Midbrain (tissue), 1 donor: Measurements from ENCODE around the gene CRYM.
"Not testable (repeated sequence)": the region's sequence is repeated elsewhere in the genome, so short reads cannot be mapped to it uniquely, and the experiment has no call there.

ENCODE experiments used
- DNase-seq: peaks from one replicate; lab custom pipeline; 2025; lab: John Stamatoyannopoulos, UW

CRYM gene

GRCh38 chr16:21277927-21278706 is at the start of gene CRYM:
CRYM (minus strand) TSS chr16:21278290; CDS start chr16:21278251, 39 bp downstream.
- no peak for DNase-seq

- no peak for DNase-seq
Measured at GRCh38 chr16:21327046-21327445, 49.0 kb upstream of the CRYM start.

- DNase-seq = no peak
Measured at GRCh38 chr16:21326459-21326858, 48.4 kb upstream of the CRYM start.

- no peak for DNase-seq
Measured at GRCh38 chr16:21324267-21324666, 46.2 kb upstream of the CRYM start.

DNA sequence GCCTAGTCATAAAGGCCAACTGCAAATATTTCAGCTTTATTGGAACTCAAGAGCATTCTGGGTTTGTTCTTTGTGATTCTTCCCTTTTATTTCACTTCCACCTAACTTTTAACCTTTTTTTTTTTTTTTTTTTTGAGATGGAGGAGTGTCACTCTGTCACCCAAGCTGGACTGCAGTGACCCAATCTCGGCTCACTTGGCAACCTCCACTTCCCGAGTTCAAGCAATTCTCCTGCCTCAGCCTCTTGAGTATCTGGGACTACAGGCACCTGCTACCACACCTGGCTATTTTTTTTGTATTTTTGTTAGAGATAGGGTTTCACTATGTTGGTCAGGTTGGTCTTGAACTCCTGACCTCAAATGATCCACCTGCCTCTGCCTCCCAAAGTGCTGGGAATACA is 44.2 kb upstream of the CRYM start:
- not testable (repeated sequence) for DNase-seq

DNA sequence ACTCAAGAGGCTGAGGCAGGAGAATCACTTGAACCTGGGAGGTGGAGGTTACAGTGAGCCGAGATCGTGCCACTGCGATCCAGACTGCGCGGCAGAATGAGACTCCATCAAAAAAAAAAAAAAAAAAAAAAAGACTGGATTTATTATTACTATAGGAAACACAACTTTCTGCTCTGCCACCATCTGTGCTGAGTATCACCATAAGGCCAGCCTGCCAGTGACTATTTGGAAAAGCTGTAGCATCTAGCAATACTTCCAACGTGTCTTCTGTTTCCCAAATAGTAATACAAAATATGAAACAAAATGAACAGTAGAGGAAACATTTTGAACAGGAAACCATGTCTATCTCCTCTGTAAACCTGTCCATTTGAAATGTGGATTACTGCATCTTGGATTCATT is 43.6 kb upstream of the CRYM start:
- no peak for DNase-seq

DNA sequence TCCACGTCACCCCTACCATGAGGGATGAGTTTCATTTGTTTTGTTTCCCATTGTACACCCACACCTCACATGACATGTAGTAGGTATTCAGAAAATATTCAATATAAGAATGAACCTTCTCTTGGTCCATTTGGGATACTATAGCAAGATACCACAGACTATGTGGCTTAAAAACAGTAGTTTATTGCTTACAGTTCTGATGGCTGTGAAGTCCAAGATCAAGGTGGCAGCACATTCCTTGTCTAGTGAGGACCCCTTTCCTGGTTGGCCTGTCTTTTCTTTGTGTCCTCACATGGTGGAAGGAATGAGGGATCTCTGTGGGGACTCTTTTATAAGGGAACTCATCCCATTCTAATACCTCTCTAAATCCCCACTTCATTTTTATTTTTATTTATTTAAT is 36.2 kb upstream of the CRYM start:
- DNase-seq = no peak

GRCh38 chr16:21312863-21313372 is 34.8 kb upstream of the CRYM start:
- not testable (repeated sequence) for DNase-seq

DNA sequence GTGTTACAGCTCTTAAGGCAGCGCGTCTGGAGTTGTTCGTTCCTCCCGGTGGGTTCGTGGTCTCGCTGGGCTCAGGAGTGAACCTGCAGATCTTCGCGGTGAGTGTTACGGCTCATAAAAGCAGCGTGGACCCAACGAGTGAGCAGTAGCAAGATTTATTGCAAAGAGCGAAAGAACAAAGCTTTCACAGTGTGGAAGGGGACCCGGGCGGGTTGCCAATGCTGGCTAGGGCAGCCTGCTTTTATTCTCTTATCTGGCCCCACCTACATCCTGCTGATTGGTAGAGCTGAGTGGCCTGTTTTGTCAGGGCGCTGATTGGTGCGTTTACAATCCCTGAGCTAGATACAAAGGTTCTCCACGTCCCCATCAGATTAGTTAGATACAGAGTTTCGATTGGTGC is 34.0 kb upstream of the CRYM start:
- DNase-seq = not testable (repeated sequence)

DNA sequence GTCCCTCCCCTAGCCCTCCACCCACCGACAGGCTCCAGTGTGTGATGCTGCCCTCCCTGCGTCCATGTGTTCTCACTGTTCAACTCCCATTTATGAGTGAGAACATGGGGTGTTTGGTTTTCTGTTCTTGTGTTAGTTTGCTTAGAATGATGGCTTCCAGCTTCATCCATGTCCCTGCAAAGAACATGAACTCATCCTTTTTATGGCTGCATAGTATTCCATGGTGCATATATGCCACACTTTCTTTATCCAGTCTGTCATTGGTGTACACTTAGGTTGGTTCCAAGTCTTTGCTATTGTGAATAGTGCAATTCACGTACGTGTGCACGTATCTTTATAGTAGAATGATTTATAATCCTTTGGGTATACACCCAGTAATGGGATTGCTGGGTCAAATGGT is 28.6 kb upstream of the CRYM start:
- not testable (repeated sequence) for DNase-seq

GRCh38 chr16:21302898-21303528 is 24.9 kb upstream of the CRYM start:
- DNase-seq = no peak

DNA sequence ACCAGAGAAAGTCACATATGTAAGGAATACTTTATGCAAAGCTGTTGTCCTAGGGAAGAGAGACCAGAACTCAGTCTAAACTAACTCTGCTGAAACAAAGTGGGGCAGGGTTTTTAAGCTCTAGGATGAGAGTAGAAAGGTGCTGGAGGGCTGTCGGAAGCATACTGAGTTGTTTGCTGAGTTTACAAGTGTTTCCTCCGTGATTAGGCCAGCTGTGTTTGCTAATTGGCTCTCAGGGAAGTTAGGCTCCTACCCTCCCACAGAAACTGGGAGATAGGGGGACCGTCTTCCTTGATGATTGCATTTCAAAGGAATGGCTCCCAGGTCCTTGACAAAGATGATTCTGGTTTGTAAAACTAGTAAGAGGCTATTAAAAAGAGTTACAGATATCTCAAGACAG is 24.4 kb upstream of the CRYM start:
- no peak for DNase-seq

DNA sequence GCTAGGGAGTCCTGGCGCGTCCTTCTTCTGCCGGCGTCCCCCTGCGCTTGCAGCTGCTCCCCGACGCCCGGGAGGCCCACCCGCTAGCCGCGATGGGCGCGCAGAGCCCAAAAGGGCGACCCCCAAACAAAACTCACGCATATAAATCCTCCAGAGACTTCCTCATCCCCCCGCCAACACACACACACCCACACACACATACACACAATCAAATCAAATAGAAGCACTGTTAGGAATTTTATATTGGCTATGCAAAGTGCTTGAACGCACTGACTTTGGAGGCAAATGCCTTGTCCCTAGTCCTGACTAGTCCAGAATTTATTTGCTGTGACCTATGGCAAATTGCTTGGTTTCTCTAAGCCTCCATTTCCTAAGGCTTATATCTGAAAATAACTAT is 23.8 kb upstream of the CRYM start:
- DNase-seq = no peak

- no peak for DNase-seq
Measured at GRCh38 chr16:21301168-21301894, 23.2 kb upstream of the CRYM start.

DNA sequence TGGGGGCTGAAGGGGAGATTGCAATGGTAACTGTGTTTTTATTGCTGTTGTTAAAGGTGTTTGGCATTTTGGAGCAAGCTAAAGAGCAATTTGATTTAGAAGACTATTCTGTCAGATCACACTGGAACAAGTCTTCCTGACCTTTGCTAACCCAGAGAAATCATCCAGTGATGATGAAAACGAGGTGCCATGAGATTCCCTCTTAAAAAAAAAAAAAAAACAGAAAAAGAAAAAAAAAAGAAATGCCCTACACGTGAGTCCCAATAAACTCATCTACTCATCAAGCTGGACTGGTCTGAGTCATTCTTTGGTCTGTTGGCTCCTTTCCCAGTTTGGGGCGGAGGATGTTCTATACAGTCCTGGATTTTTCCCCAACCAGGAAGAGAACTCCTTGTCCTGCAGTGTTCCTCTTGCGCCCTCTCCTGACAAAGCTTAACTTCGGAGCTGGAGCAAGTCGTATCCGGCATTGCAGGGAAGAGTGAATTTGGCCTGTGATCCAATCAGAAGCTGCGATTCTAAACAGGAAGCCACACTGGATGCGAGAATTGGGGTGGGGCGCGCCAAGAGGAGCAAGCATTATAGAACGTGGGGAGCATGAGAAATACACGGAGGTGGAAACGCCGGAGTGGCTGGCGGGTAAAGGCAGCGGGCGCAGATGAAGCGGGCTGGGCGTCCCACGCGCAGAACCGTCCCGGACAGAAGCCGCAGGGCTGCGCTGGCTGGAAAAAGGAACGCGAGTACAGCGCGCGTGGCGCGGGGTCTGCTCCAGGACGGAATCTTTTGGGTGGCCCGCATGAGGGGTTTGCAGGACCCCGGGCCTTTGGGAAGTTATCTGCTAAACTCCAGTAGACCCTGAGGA is 22.4 kb upstream of the CRYM start:
- DNase-seq = peak; percentile 91

DNA sequence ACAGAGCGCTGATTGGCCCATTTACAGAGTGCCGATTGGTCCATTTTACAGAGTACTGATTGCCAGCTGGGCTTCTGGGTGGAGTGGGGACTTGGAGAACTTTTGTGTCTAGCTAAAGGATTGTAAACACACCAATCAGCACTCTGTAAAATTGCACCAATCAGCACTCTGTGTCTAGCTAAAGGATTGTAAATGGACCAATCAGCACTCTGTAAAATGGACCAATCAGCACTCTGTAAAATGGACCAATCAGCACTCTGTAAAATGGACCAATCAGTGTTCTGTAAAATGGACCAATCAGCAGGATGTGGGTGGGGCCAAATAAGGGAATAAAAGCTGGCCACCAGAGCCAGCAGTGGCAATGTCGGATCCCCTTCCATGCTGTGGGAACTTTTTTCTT is 11.7 kb upstream of the CRYM start:
- not testable (repeated sequence) for DNase-seq

DNA sequence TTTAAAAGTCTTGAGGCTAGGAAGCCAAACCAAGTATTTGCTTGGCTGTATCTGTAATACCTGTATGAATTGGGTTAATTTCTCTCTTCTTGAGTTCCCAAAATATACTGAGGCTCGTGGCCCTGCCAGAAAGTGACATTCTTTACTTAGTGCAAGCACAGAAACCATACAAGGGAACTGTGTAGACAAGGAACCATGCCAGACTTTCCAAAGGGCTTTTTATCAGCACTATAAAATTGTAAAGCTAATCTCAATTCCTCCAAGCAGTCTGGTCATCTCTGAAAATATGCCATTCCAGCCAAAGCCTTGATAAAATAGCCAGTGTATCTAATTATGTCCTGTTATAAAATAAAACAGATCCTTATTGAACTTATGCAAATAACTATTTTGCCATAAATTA is 7.2 kb upstream of the CRYM start:
- DNase-seq = no peak

DNA sequence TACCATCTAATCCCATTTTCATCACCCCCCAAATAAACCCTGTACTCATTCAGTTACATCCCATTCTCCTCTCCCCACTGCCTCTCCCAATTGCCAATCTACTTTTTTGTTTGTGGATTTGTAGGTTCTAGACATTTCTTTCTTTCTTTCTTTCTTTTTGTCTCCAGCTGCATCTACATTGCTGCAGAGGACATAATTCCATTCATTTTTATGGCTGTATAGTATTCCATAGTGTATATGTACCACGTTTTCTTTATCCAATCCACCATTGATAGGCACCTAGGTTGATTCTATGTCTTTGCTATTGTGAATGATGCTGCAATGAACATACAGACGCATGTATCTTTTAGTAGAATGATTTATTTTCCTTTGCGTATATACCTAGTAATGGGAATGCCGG is 6.3 kb upstream of the CRYM start:
- no peak for DNase-seq

DNA sequence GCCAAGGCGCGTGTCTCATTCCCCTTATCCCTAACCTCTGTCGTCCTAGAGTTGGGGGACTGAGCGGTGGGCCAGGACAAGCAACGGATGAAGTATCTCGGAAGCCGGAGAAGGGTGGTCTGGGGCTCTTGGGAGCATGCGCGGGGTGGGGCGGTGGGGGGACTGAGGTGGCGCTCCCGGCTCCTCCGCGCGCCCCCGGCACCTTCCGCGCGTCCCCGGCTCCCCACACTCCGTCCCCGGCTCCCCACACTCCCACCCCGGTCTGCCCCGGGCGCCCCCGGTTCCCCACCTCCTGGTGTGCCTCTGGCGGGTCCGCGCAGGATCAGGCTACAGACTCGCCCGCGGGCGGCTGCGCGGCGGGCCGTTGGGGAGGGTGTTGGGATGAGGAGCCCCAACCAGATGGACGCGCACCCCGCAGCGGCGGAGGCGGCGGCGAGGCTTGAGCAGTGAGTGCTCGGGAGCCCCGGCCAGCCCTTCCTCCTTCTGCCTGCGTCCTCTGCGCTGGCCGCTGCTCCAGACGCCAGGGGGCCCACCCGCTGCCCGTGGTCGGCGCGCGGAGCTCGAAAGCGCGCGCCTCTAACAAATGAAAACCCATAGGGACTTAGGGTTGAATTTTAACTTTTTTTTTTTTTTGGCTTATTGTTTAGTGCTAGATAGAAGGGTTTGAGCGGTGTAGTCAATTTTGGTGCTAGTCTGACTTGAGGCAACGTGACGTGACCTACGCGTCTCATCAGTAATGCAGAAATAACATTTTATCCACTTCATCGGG is 5.6 kb upstream of the CRYM start:
- DNase-seq = no peak

DNA sequence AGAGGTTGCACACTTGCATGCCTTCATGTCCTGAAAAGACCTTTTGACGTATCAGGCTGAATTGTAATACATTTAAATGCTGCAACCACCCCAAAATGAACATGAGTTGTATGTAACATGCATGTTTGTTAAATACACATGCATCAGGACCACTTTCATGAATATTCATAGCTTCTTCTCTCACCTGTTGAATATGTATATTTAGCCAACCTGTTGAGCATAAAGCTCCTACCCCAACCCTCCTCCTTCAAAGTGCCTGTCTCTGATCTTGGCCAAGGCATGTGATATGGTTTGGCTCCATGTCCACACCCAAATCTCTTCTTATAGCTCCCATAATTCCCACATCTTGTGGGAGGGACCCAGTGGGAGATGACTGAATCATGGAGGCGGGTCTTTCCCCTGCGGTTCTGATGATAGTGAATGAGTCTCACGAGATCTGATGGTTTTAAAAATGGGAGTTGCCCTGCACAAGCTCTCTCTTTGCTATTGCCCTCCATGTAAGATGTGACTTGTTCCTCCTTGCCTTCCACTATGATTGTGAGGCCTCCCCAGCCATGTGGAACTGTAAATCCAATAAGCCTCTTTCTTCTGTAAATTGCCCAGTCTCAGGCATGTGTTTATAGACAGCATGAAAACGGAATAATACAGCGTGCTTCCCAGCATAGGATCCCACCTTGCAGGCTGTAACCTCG is 3.8 kb upstream of the CRYM start:
- no peak for DNase-seq
